SIG-M5 treated with dmso at 0.1 percent for 504 hours (cell line): ENCODE data around the gene ERBB2.
"Not testable (repeated sequence)": the region's sequence is repeated elsewhere in the genome, so short reads cannot be mapped to it uniquely, and the experiment has no call there.

Experiments
- DNase-seq: peaks from one replicate; lab custom pipeline; 2025; ENCODE audit not compliant: unreplicated experiment; lab: John Stamatoyannopoulos, UW

ERBB2 gene

DNA sequence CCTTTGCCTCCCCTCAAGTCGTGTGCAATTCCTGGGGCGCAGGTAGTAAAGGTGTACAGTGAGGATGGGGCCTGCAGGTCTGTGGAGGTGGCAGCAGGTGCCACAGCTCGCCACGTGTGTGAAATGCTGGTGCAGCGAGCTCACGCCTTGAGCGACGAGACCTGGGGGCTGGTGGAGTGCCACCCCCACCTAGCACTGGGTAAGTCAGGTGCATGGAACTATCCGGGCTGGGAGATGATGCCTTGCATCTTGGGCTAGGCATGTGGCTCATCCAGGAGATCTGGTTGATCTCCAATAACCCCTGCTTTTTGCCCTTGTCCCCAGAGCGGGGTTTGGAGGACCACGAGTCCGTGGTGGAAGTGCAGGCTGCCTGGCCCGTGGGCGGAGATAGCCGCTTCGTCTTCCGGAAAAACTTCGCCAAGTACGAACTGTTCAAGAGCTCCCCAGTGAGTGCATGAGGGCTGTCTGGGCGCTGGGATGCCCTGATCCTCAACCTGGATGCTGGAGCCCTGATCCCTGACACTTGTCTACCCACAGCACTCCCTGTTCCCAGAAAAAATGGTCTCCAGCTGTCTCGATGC lies 43.1 kb downstream of the ERBB2 start:
- no peak for DNase-seq

DNA sequence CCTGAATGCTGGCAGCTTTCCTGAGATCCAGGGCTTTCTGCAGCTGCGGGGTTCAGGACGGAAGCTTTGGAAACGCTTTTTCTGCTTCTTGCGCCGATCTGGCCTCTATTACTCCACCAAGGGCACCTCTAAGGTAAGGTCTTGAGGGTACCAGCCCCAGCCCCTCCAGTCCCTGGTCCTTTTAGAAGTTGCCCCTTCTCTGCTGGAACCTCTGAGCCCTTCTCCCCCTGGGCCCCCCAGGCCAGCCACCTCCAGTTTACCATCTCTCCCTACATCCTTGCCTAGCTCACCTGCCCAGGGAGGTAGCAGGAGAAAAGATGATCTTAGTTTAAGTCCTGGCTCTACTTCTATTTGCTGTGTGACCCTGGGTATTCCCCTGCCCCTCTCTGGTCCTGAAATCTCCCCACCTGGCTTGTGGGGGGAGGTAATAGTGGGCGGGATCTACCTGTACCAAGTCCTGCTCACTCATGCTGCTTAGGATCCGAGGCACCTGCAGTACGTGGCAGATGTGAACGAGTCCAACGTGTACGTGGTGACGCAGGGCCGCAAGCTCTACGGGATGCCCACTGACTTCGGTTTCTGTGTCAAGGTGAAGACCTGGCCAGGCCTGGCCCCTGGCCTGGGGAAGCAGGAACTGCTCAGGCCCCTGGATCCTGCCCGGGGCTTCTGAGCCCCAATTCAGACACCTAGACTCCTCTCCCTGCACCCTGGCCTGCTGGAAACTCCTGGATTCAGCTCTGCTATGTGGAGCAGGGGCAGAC lies 44.4 kb downstream of the ERBB2 start:
- no peak for DNase-seq

DNA sequence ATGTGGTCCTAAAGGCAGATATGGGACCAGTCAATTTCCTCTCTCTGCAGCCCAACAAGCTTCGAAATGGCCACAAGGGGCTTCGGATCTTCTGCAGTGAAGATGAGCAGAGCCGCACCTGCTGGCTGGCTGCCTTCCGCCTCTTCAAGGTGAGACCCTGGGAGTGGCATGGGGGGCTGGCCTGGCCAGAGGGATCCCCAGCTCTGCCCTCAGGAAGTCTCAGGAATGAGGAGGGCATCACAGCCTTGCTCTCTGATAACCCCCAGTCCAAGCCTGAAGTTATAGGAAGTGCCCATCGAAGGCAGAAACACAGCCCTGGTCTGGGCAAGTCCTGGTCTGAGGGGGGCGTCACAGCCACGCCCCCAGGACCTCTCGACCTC lies 45.0 kb downstream of the ERBB2 start:
- no peak for DNase-seq

DNA sequence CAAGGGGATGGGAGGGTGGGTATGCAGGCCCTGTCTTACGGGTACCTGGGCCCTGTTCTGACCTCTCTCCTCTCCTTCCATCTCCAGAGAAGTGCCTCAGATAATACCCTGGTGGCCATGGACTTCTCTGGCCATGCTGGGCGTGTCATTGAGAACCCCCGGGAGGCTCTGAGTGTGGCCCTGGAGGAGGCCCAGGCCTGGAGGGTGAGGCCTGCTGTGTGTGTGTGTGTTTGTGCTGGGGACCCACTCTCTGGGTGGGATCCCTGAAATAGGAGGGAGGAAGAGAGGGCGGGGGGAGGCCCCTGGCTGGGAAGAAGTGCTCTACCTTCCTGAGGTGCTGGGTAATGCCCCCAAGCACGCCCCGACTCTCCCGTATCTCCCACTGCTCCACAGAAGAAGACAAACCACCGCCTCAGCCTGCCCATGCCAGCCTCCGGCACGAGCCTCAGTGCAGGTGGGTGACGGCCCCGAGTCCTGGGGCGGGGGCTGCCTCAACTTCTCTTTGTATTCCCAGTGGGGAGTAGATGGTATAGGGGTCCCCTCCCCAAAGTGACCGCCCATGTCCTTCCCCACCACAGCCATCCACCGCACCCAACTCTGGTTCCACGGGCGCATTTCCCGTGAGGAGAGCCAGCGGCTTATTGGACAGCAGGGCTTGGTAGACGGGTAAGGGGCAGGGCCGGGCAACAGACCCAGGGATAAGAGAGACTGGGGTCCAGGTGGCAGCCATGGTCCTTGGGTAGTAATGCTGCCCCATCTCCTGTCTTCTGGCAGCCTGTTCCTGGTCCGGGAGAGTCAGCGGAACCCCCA lies 45.7 kb downstream of the ERBB2 start:
- no peak for DNase-seq

DNA sequence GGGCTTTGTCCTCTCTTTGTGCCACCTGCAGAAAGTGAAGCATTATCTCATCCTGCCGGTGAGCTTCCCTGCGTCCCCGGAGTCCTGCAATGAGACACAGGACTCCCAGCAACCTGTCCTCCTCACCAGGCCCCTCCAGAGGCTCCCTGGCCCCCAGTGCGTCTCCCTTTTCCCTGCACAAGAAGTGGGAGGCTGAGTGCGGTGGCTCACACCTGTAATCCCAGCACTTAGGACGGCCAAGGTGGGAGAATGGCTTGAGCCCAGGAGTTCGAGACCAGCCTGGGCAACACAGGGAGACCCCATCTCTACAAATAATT lies 46.2 kb downstream of the ERBB2 start:
- no peak for DNase-seq

DNA sequence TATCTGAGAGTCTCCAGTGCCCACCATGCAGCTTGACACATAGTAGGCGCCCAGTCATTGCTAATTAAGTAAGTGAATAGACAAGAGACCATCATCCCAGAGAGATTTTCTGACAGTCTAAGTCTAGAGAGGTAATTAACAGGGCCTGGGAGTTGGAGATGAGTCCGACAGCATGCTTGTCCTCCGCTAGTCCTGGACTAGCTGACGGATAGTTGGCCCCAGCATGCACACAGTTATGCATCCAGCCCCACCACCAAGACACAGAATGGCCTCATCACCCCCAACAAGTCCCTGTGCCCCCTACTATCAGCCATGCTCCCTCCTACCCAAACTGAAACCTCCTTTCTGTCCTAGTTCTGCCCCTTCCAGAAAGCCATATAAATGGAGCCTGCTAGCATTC lies 47.9 kb downstream of the ERBB2 start:
- DNase-seq = no peak

DNA sequence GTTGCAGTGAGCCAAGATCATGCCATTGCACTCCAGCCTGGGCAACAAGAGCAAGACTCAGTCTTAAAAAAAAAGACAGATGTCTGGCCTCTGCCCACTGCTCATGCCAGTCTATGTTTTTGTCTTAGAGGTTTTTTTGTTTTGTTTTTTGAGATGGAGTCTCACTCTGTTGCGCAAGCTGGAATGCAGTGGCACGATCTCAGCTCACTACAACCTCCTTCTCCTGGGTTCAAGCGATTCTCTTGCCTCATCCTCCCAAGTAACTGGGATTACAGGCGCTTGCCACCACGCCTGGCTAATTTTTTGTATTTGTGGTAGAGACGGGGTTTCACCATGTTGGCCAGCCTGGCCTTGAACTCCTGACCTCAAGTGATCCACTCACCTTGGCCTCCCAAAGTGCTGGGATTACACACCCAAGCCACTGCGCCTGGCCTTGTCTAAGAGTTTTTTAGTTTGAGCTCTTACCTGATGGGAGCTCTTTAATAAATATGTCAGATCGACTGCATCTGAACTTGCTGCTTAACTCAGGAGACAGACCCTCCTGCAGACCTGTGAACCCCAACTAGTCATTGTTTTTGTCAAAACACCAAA lies 48.7 kb downstream of the ERBB2 start:
- DNase-seq = not testable (repeated sequence)

DNA sequence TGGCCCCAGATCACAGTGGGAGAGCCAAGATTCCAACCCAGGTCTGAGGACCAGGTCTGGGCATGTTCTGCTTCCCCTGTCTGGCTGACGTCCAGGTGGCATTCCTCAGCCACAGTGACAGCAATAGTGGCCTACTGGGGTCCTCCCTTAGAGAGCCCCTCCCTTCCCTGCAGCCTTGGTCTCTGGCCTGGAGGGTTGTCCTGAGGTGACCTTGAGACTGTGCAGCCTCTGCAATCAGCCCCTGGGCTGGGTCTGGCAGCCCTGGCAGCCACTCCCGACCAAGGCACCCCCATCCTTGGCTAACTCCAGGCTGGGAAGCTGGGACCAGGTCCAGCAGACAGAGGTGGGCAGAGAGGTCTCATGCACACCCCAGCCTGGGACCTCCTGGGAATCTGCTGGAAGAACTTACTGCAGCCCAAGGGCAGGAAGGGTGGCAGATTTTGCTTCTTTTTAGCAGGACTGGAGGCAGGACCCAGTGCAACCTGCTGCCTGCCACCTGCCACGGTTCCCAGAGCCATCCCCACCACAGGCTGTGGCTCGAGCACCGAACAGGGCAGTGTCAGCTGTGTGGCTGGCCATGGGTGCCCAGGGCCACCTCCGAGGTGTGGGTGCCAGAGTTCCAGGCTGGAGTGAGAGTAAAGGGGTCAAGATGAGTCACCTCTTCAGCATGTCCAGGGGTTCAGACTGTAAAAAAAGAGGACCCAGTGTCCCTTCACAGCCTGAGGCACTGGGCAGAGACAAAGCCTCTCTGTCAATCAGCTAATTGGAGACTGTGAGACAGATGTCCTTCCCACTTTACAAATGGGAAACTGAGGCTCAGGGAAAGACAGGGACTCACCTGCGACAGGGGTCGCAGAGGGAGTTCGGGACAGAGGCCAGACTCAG lies 50.5 kb downstream of the ERBB2 start:
- no peak for DNase-seq

DNA sequence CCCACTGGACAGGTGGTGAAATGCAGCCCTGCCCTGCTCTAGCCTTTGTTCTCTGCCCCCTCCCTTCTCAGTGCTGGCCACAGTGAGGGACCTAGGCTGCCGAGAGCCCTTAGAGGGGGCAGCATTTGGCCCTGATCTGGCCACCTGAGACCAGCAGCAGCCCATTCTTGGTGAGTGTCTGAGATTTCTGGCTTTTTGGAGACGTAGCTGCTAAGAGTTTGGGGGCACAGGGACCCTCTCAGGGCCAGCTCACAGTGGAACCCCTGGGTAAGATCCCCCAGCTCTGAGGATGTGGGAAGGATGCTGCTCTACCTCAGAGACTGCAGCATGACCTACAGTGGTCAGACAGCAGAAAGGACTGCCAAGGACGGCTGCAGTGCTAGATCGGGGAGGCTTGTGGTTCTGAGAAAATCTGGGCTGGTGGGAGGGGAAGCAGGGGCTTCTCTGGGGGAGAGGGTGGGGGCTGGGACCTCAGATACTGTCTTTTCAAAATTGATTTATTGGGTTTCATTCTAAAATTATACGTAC lies 51.2 kb downstream of the ERBB2 start:
- no peak for DNase-seq

DNA sequence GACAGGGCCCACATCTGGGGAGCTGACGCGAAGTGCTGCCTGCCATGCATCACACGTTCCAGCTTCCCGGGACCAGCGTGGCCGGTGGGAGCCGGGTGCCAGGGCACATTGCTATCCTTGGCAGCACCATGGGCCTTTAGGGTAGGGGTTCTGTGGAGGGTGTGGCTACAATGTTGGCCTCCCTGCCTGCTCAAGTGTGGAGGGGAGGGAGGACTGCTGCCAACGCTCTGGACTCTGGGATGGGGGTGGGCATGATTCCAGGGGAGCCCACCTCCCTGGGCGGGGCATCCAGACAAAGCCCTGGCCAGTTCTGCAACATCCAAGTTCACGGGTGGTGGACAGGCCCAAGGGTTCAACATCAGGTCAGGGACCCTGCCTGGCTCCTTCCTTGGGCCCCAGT lies 51.8 kb downstream of the ERBB2 start:
- no peak for DNase-seq

DNA sequence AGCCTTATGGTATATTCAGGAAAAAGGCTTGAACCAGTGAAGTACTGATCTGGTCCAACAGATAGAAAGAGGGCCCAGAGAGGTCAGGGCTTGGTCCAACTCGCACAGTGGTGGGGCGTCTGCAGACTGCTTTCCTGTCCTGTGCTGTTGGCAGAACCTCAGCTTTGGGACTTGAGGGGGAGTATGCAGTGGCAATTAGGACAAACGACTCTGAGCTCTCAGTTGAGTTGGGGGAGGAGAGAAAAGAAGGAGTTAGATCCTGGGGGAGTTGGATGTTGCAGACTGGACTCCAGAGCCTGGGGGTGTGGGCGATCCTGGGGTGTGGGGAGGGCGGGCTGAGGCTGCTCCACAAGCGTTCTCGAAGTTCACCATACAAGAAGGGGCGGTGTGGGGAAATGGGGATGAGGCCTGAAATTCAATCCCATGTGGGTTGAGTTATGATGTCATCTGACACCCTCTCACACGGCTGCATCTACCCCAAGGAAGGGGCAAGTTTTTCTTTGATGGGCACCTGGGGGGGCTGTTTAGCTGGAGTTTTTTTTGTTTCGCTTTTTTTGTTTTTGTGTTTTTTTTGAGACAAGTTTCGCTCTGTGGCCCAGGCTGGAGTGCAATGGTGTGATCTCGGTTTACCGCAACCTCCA lies 52.5 kb downstream of the ERBB2 start:
- DNase-seq = no peak

DNA sequence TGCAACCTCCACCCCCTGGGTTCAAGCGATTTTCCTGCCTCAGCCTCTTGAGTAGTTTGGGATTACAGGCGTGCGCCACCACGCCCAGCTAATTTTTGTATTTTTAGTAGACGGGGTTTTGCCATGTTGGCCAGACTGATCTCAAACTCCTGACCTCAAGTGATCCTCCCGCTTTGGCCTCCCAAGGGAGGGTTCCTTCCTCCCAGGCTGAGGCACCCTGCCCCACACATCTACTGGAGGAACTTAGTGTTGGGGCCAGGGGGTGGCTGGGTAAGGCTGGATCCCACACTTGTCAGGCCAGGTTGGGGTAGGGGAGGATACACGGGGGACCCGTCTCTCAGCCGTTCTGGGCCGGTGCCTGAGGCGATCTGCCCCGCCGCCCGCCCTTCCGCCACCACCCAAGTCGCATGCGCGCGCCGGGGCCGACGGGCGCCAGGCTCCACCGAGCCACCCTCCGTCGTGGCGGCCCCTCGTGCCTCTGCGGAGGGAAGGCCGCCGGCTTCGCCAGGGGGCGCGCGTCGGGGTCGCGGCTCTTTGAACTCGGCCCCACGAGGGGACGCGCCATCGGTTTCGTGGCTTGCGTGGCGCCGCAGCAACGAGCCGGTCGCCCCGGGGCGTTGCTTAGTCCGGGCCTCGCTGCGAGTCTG lies 53.8 kb downstream of the ERBB2 start:
- no peak for DNase-seq

DNA sequence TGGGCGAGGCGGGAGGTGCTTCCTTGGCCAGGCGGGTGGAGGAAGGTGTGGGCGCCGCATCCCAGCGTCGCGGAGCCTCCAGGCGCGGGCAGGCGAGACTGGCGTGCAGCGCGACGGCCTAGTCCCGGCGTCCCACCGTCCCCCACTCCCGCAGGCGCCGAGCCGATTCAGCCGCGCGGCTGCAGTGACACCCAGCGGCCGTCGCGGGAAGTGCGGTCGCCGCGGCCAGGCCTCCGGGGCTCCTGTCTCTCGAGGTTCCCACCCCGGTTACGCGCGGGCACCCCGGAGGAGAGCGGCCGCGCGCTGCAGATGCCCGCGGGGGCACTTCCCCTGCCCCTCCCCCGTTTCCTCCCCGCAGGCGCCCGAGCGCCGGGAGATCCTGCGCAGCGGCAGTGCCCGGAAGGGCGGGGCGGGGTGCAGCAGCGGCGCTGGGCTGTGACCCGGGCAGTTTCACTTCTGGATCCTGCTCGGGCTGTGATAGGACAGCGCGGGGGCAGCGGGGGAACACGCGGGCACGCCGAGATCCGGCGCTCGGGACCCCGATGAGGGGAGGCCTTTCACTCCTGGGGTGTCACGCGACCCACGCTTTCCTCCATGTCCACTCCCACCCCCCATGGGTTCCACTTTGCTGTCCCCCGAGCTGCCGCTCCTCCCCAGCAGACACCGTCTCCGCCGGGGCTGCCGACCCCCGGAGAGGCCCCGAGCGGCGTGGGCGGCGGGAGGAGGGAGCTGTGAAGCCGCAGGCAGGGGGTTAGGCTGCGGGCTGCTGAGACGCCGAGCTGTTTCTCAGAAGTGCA lies 54.5 kb downstream of the ERBB2 start:
- peak; percentile 95 for DNase-seq

DNA sequence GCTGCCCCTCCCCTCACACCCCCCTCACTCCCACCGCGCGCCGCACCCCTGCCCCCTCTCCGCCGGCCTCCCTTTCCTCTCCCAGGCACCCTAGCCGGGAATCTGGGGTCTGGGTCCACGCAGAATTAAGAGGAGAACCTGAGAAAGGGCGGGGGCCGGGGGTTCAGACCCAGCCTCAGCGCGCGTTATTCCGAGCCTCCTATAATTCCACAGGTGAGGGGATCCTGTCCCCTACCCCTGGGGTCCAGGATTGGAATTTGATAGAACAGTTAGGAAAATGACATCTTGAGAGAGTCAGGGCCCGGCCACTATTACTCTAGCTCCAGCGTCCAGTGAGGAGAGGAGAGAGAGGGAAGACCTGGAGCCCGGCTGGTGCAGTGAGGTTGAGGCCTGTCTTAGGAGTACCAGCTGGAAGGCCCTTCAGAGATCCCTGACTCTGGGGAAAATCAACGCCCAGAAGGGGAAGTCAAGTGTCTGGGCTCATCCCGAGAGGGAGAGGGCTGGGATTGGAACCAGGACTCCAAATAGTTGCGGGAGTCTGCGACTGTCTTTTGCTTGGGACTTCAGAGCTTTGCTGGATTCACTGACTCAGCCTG lies 55.2 kb downstream of the ERBB2 start:
- DNase-seq = no peak

DNA sequence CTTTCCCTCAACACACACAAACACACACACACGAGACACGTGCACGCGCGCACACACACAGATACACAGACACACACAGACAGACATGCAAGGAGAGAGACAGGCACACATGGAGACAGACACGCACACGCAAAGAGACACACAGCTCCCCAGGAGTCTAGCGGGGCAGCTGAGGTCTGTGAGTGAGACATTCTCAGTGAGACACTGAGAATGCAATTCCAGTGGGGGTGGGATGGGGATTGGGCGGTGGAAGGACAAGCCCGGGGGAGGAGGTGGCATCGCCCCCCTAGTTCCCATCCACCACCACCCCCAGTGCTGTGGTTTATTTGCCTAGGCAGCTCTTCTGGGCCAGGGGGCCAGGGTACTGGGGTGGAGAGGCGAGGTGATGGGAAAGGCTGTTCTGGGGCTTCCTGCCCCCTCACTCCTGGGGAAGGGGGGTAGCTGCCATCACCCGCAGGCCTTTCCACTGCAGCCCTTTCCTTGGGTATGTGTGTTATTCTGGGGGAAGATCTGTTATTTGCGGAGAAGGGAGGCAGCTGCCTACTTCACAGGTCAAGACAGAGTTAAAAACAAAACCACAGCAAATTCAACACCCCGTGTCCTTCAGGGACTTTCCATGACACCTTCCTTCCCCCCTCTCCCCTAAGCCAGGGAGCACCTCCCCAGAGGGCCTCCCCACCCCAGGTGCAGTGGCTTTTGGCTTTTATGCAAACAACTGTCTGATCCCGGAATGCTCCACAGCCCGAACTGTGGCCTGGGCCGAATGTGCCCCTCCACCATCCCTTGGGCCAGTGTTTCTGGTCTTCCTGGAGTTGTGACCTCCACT lies 55.9 kb downstream of the ERBB2 start:
- no peak for DNase-seq

DNA sequence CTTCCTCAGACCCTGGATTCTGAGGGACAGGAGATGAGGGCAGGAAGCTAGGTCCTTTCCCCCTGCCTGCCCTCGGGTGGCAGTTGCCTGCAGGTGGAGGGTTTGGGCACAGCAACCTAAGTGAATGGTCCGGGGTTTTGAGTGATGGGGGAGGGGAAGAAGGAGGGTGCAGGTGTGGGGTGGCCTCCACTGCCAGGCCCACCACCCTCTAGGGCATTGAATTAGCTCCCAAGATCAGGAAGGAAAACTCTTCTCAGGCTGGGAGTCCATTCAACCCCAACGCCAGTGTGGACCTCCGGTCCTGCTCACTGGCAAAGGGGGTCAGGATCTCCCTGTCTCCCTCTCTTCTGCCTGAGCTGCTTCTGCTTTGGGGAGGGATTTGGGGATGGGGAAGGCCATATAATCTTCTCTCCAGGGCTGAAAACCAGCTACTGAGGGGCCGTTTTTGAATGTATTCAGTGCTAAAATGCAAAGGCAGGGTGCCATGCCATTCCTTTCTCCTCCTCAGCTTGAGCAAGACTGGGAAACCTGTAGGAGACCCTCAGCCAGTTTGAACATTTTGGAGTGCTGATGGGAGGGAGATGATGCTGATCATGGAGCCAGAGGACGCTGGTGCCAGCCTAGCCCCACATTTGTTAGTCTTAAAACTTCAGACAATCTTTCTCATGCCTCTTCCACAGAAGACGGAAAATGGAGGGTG lies 56.7 kb downstream of the ERBB2 start:
- no peak for DNase-seq

DNA sequence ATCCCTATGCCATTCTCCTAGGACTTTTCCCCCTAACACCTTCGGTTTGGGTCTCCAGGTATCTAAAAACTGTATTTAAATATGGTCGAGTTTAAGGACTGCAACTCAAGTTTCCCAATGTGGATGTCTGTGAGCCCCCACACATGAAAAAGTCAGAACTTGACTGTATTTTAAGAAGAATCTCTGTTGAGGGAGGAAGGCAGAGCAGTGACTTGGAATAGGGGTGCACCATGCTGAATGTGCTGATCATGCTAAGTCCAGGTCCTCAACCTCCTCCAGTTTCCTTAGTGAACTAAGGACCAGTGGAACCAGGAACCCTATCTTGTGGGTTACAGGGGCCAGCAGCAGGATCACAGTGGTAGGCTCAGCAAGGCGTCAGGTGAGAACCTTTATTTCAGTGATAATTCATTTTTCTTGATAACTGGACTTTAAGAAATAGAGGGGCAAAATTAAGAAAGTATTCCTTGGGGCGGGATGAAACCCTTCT lies 57.4 kb downstream of the ERBB2 start:
- DNase-seq = no peak
